GM10248 (cell line): ENCODE data around the gene PEX26.
"Not testable (repeated sequence)": the region's sequence is repeated elsewhere in the genome, so short reads cannot be mapped to it uniquely, and the experiment has no call there.

Source experiments
- CTCF ChIA-PET: fragments of 300-600 bp; sonication (Branson Sonifier 250); formaldehyde crosslinking; extraction: SDS; loops from one replicate; lab custom pipeline; 2021; ENCODE audit warnings: antibody characterized with exemption; lab: Yijun Ruan, JAX
- POLR2A ChIA-PET: fragments of 350-650 bp; sonication (Branson Sonifier 250); formaldehyde crosslinking; extraction: SDS; loops from one replicate; lab custom pipeline; 2020; ENCODE audit warnings: antibody characterized with exemption; lab: Yijun Ruan, JAX
- DNase-seq: peaks from one replicate; pipeline ENCODE4 v3.0.0; 2012; ENCODE audit errors: extremely low spot score
- CTCF ChIP-seq: IDR thresholded peaks from 2 replicates; pipeline ENCODE4 v1.5.1; 2012; ENCODE audit warnings: mild to moderate bottlenecking, low read depth; ENCODE audit errors: extremely low read depth, missing control alignments, control extremely low read depth

PEX26 gene

GRCh38 chr22:18069041-18069440, 8.7 kb upstream of the PEX26 start:
- no peak for TF ChIP-seq CTCF
- no peak for DNase-seq
- POLR2A ChIA-PET = no interaction called here
- CTCF ChIA-PET = interaction anchor here (0.7 to 1.1 kb wide), 5 partner anchors 8 to 240 kb away, joined by 3 to 4 read pairs (median 3); no protein-coding TSS in a partner anchor

GRCh38 chr22:18070041-18070440, 7.7 kb upstream of the PEX26 start:
- CTCF ChIA-PET = interaction anchor here (0.7 to 10.8 kb wide), 3 partner anchors 30 to 283 kb away, joined by 3 to 249 read pairs (median 4); no protein-coding TSS in a partner anchor
- POLR2A ChIA-PET = no interaction called here
- no peak for DNase-seq
- no peak for TF ChIP-seq CTCF

- ChIA-PET POLR2A (no interaction called here), CTCF (interaction anchor here (1.2 to 10.8 kb wide), 3 partner anchors 42 to 280 kb away, joined by 3 to 249 read pairs (median 5); no protein-coding TSS in a partner anchor)
- peak; percentile 23 for TF ChIP-seq CTCF
- no peak for DNase-seq
Observed at GRCh38 chr22:18070556-18071306, 7.1 kb upstream of the PEX26 start.

GRCh38 chr22:18071307-18071967, 6.4 kb upstream of the PEX26 start:
- POLR2A ChIA-PET, DNase-seq: not testable (repeated sequence)
- CTCF ChIA-PET = interaction anchor here (0.9 to 10.8 kb wide), 7 partner anchors 8 to 281 kb away, joined by 3 to 249 read pairs (median 4); no protein-coding TSS in a partner anchor

- no peak for TF ChIP-seq CTCF
- ChIA-PET CTCF (interaction anchor here (0.9 to 10.8 kb wide), 7 partner anchors 9 to 281 kb away, joined by 3 to 249 read pairs (median 4); no protein-coding TSS in a partner anchor), POLR2A (no interaction called here)
Observed at GRCh38 chr22:18071968-18072310, 5.9 kb upstream of the PEX26 start.

GRCh38 chr22:18073467-18073866, 4.3 kb upstream of the PEX26 start:
- POLR2A ChIA-PET = no interaction called here
- CTCF ChIA-PET = interaction anchor here (5.5 to 10.8 kb wide), 2 partner anchors 9 to 241 kb away, joined by 91 to 249 read pairs; no protein-coding TSS in a partner anchor
- no peak for DNase-seq
- TF ChIP-seq CTCF = no peak

More at GRCh38 chr22:18071968-18072310, 5.9 kb upstream of the PEX26 start:
- no peak for DNase-seq

- POLR2A ChIA-PET, DNase-seq: not testable (repeated sequence)
- CTCF ChIA-PET = interaction anchor here (0.8 to 10.8 kb wide), 5 partner anchors 10 to 242 kb away, joined by 3 to 249 read pairs (median 59); no protein-coding TSS in a partner anchor
Observed at GRCh38 chr22:18073927-18074326, 3.9 kb upstream of the PEX26 start.
